Naive B cell (primary cell): ENCODE results near the gene SHISA6. TPM values are rescaled to one million over a fixed set of nuclear protein-coding genes. Genes with fewer than 3 reads are reported as not detected.
A peak's percentile ranks its signal among the peaks of the same experiment; 100 is the strongest.

Experiments
- ATAC-seq, 2 donors: fragments of 150-1000 bp; cut with Tn5 transposase; 2 replicates each; pipeline ENCODE4 v1.10.0; 2021; ENCODE audit warnings: low read depth in 2 of 2, mild to moderate bottlenecking in 2 of 2, moderate library complexity in 2 of 2
- DNase-seq: peaks from one replicate; pipeline ENCODE4 v3.0.0; 2022
- H3K27ac Mint-ChIP-seq, 6 donors: one replicate each; pipeline ENCODE4 v1.8.0; 2020 to 2022; ENCODE audit warnings: mild to moderate bottlenecking in 6 of 6, mixed read lengths in 6 of 6, moderate library complexity in 5 of 6, inconsistent platforms in 2 of 6
- H3K27me3 Mint-ChIP-seq, 3 donors: one replicate each; pipeline ENCODE4 v1.8.0; 2021 to 2022; ENCODE audit warnings: mixed read lengths in 3 of 3, mild to moderate bottlenecking in 1 of 3
- H3K36me3 Mint-ChIP-seq, 2 donors: one replicate each; pipeline ENCODE4 v1.8.0; 2020 to 2022; ENCODE audit warnings: mixed read lengths in 2 of 2, inconsistent platforms in 1 of 2, mild to moderate bottlenecking in 1 of 2
- H3K4me1 Mint-ChIP-seq, 3 donors: one replicate each; pipeline ENCODE4 v1.8.0; 2020 to 2022; ENCODE audit warnings: mixed read lengths in 3 of 3, inconsistent platforms in 1 of 3, mild to moderate bottlenecking in 1 of 3, moderate library complexity in 1 of 3
- H3K4me3 Mint-ChIP-seq, 8 donors: one replicate each; pipeline ENCODE4 v1.8.0; 2020 to 2022; ENCODE audit warnings: mild to moderate bottlenecking in 8 of 8, mixed read lengths in 8 of 8, moderate library complexity in 8 of 8, inconsistent platforms in 2 of 8
- H3K9me3 Mint-ChIP-seq, 7 donors: one replicate each; pipeline ENCODE4 v1.8.0; 2020 to 2022; ENCODE audit warnings: mixed read lengths in 7 of 7, mild to moderate bottlenecking in 5 of 7, inconsistent platforms in 2 of 7, moderate library complexity in 1 of 7
- polyA plus RNA-seq, 6 donors: library from polyadenylated mRNA; unstranded; fragments of 300-500 nt; fragmentation: Illumina TruSeq; gene quantifications; one replicate each; pipeline ENCODE4 v1.2.3, GENCODE V29; 2021; ENCODE audit warnings: low read depth in 6 of 6

The SHISA6 gene
- polyA plus RNA-seq, 6 donors from 2014 or later = not detected

DNA sequence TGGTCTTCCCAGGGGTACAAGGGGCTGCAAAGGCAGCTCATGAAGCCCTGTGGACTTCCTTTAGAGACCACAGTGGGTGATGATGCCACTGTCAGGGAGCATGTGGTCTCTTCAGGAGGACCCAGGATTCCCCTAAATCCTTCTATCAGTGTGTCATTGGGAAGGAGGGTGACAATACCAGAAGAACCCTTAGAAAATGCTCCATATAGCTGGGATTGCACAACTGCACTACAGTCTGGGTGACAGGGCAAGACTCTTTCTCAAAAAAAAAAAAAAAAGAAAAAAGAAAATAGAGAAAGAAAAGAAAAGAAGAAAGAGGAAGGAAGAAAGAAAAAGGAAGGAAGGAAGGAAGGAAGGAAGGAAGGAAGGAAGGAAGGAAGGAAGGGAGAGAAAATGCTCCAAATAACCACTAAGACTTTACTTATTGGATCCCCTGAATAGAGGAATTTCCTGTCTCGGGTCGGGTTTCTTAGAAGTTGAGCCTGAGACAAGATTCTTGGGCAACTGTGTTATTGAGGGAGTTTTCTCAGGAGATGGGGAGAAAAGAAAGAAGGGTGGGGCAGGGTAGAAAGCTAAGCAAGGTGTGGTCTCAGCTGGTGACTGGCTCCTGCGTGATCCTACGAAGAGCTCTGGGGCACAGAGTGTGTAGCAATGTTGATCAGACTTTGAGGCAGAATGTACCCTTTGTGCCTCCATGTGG, 274.1 kb downstream of the SHISA6 start:
- ATAC-seq = no peak
- H3K4me1 Mint-ChIP-seq = no peaks in the 10 kb centered on the region

DNA sequence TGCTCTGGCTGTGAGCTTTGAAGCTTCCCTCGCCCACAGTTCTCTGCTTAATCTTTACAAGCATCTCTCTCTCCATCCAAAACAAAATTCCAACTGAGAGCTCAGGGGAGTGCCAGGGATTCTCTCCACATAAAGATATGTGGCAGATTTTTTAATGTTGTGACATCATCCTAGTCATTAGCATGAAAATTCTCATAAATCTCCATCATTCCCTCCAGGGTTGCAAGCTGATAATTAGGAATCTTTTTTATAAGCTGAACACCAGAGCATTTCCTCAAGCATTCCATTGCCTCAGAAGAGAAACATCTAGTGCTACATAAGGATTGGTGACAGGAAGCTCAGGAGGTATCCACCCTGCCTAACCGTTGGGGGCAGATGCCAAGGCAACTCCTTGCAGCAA, 274.9 kb downstream of the SHISA6 start:
- Mint-ChIP-seq H3K36me3 (no peaks in the 10 kb centered on the region), H3K9me3 (peaks cover 0 to 3% (median 3%) of the 10 kb centered on the region in 7 donors), H3K27ac (no peak overlapping the region), H3K4me1 (no peaks in the 10 kb centered on the region), H3K4me3 (no peak overlapping the region), H3K27me3 (no peaks in the 10 kb centered on the region)
- DNase-seq = no peak
- no peak for ATAC-seq

More for the DNA sequence above, 274.1 kb downstream of the SHISA6 start:
- DNase-seq = no peak
- no peaks in the 10 kb centered on the region for H3K27me3 Mint-ChIP-seq
- H3K27ac Mint-ChIP-seq = no peak overlapping the region
- H3K9me3 Mint-ChIP-seq = peaks cover 0 to 3% (median 3%) of the 10 kb centered on the region in 7 donors
- H3K36me3 Mint-ChIP-seq = no peaks in the 10 kb centered on the region
- H3K4me3 Mint-ChIP-seq = no peak overlapping the region

- Mint-ChIP-seq H3K27me3 (peaks cover 0 to 8% (median 0%) of the 10 kb centered on the region in 3 donors), H3K9me3 (peaks cover 1 to 21% (median 7%) of the 10 kb centered on the region in 7 donors), H3K36me3 (peaks cover 4 to 5% of the 10 kb centered on the region in 2 donors), H3K27ac (no peak overlapping the region), H3K4me1 (no peaks in the 10 kb centered on the region), H3K4me3 (no peak overlapping the region)
- ATAC-seq = no peak
- no peak for DNase-seq
Observed at GRCh38 chr17:11535231-11535630, 294.2 kb downstream of the SHISA6 start.

DNA sequence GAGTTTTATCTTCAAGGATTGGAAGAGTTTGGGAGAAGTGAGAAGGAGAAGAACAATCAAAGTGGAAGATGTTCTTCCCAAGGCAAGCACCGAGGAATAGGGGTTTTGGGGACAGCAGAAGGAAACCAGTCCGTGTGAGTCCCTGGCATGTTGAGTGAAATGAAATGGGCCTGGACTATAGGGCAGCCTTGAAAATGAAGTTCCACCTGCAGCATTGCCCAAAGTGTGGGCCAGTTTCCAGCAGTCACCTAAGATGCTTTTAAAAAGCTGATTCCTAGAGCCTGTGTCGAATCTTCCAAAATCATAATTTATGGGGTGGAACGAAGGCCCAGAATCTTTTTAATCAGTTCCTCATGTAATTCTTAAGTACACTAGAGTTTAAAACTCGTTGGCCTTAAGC, 297.4 kb downstream of the SHISA6 start:
- Mint-ChIP-seq H3K4me3 (no peak overlapping the region), H3K27ac (no peak overlapping the region), H3K27me3 (peaks cover 0 to 8% (median 0%) of the 10 kb centered on the region in 3 donors), H3K4me1 (no peaks in the 10 kb centered on the region), H3K9me3 (peaks cover 6 to 45% (median 10%) of the 10 kb centered on the region in 7 donors), H3K36me3 (peaks cover 4 to 6% of the 10 kb centered on the region in 2 donors)
- DNase-seq = no peak
- no peak for ATAC-seq

DNA sequence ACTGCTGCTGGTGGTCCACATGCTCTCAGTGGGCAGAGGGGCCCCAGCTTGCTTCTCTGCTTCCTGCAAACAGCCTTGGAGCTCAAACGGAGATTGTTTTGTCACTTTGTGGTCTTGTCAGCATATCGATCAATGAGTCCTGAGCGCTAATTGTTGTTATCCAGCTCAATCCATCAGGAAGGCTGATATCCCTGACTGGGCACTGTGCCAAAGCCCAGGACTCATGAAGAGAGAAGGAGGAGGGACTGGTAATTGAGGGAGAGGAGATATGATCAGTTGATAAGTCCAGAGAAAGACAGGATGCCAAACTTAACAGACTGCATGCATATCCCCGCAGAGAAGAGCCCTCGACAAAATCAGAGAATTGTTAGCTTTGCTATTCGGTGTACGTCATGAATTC, 298.6 kb downstream of the SHISA6 start:
- ATAC-seq = no peak

GRCh38 chr17:11545002-11545401, 304.0 kb downstream of the SHISA6 start:
- DNase-seq = no peak
- Mint-ChIP-seq H3K27me3 (peaks cover 0 to 2% (median 0%) of the 10 kb centered on the region in 3 donors), H3K9me3 (peaks cover 3 to 44% (median 9%) of the 10 kb centered on the region in 7 donors), H3K36me3 (peaks cover 0 to 3% of the 10 kb centered on the region in 2 donors), H3K27ac (no peak overlapping the region), H3K4me1 (no peaks in the 10 kb centered on the region), H3K4me3 (no peak overlapping the region)
- no peak for ATAC-seq

More for the DNA sequence above, 298.6 kb downstream of the SHISA6 start:
- Mint-ChIP-seq H3K27ac (peak overlapping the region in 1 of 6 donors; percentile 11), H3K4me3 (no peak overlapping the region), H3K4me1 (no peaks in the 10 kb centered on the region), H3K36me3 (peaks cover 4 to 6% of the 10 kb centered on the region in 2 donors), H3K27me3 (peaks cover 0 to 4% (median 0%) of the 10 kb centered on the region in 3 donors), H3K9me3 (peaks cover 3 to 50% (median 10%) of the 10 kb centered on the region in 7 donors)
- DNase-seq = no peak

GRCh38 chr17:11545696-11546095, 304.7 kb downstream of the SHISA6 start:
- H3K4me3 Mint-ChIP-seq = peak overlapping the region in 1 of 8 donors; percentile 37
- no peaks in the 10 kb centered on the region for H3K4me1 Mint-ChIP-seq
- peaks cover 4 to 37% (median 6%) of the 10 kb centered on the region in 7 donors for H3K9me3 Mint-ChIP-seq
- no peaks in the 10 kb centered on the region for H3K36me3 Mint-ChIP-seq
- no peak overlapping the region for H3K27ac Mint-ChIP-seq
- no peaks in the 10 kb centered on the region for H3K27me3 Mint-ChIP-seq
- no peak for ATAC-seq
- no peak for DNase-seq

- Mint-ChIP-seq H3K4me3 (no peak overlapping the region), H3K27me3 (no peaks in the 10 kb centered on the region), H3K9me3 (peaks cover 0 to 18% (median 7%) of the 10 kb centered on the region in 7 donors), H3K36me3 (no peaks in the 10 kb centered on the region), H3K27ac (no peak overlapping the region), H3K4me1 (no peaks in the 10 kb centered on the region)
- DNase-seq (no peak), ATAC-seq (no peak)
Observed at GRCh38 chr17:11547853-11548252, 306.8 kb downstream of the SHISA6 start.

DNA sequence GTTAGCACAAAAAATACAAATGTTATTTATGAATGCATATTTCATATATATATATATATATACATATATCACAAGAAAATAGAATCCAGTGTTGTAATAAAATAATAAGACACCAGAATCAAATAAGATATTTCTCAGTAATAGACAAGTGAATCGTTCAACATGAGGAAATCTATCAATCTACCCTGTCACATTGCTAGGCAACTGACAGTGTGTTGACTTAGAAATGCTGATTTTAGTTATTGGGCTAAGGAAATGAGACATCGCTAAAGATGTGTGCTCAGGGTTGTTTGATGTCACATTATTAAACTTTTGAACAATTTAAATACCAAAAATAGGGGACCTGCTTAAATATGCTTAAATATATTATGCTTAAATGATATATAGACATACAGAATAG, 307.4 kb downstream of the SHISA6 start:
- DNase-seq (no peak), ATAC-seq (no peak)
- Mint-ChIP-seq H3K36me3 (no peaks in the 10 kb centered on the region), H3K4me3 (no peak overlapping the region), H3K4me1 (no peaks in the 10 kb centered on the region), H3K27ac (no peak overlapping the region), H3K27me3 (no peaks in the 10 kb centered on the region), H3K9me3 (peaks cover 0 to 16% (median 7%) of the 10 kb centered on the region in 7 donors)

DNA sequence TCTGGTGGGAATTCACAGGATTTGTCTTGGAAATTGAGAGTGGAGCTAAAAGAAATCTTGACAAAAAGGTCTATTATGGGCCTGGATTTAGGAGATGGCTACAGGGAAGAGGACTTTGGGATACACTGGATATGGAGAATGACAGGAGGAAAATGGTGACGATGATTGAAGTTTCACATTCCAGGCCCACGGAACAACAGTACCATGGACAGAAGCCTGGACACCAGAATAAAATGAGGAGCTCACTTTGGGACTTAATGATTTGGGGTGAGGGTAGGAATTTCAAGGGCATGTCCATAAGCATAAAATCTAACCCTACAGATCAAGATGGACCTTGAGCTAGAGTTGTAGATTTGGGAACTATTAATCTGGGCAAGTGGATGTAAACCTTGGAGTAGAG, 309.4 kb downstream of the SHISA6 start:
- peaks cover 0 to 16% (median 5%) of the 10 kb centered on the region in 7 donors for H3K9me3 Mint-ChIP-seq
- no peaks in the 10 kb centered on the region for H3K36me3 Mint-ChIP-seq
- no peak for DNase-seq
- no peaks in the 10 kb centered on the region for H3K4me1 Mint-ChIP-seq
- H3K27ac Mint-ChIP-seq = no peak overlapping the region
- no peak for ATAC-seq
- no peak overlapping the region for H3K4me3 Mint-ChIP-seq
- no peaks in the 10 kb centered on the region for H3K27me3 Mint-ChIP-seq

DNA sequence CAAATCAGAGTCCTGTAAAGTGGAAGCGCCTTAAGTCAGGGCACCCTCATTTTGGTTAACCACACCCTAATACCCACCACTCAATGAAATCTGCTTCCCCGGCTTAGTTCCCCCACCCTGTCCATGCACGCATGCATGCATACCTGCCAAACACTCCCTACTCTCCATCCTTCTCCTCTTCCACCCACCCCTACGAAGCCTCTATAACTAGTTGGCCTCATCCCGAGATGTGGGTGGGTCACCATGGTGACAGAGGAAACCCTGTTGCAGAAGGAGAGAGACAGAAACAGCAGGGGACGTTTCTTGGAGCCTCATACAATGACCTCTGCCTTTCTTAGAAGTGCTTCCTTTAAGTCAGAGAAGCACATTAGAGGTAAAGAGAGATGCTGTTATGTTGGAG, 310.4 kb downstream of the SHISA6 start:
- Mint-ChIP-seq H3K36me3 (no peaks in the 10 kb centered on the region), H3K27me3 (no peaks in the 10 kb centered on the region), H3K4me3 (no peak overlapping the region), H3K9me3 (peaks cover under 1 to 16% (median 5%) of the 10 kb centered on the region in 7 donors), H3K4me1 (no peaks in the 10 kb centered on the region), H3K27ac (no peak overlapping the region)
- ATAC-seq = no peak
- DNase-seq = no peak

DNA sequence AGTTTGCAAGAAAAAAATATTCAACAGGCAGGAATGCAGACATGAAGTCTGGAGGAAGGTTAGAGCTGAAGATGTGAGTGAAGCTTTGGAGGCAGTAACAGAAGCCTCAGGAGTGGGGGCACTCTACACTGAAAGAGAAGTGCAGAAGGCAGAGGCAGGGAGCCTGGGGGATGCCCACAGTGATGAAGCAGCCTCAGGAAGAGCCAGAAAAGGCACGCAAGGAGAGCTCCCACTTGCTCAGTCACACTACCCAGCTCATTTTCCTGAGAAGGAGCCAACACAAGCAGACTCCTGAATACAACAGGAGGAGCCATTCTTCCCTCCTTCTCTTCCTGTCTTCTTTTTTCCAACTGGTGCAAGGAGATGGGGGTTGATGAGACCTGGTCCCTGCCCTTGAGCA, 312.1 kb downstream of the SHISA6 start:
- no peak for ATAC-seq
- Mint-ChIP-seq H3K9me3 (peaks cover 0 to 20% (median 5%) of the 10 kb centered on the region in 7 donors), H3K4me1 (no peaks in the 10 kb centered on the region), H3K4me3 (no peak overlapping the region), H3K36me3 (no peaks in the 10 kb centered on the region), H3K27ac (no peak overlapping the region), H3K27me3 (no peaks in the 10 kb centered on the region)
- DNase-seq = no peak

- no peak for DNase-seq
- H3K4me1 Mint-ChIP-seq = no peaks in the 10 kb centered on the region
- H3K9me3 Mint-ChIP-seq = peaks cover 0 to 20% (median 5%) of the 10 kb centered on the region in 7 donors
Observed at GRCh38 chr17:11554042-11554441, 313.0 kb downstream of the SHISA6 start.

DNA sequence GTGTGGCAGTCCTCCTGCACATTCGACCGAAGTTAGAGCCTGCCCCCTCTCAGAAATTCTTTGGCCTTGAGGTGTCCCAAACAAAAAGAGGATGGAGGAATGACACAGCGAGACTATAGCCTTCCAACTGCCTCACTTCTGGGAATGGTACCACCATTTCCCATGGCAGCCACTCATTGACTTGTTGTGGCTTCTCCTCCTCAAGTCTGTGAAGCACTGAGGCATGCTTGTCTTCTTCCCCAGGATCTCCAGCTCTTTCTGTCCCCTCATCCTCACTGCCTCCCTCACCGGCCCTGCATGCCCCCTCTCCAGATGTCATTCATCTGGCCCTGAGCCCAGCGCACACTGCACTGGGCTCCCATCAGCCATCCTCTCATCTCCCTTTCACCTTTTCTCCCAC, 313.5 kb downstream of the SHISA6 start:
- Mint-ChIP-seq H3K27ac (peak overlapping the region in 1 of 6 donors; percentile 28), H3K4me3 (no peak overlapping the region), H3K36me3 (no peaks in the 10 kb centered on the region), H3K27me3 (no peaks in the 10 kb centered on the region), H3K9me3 (peaks cover 0 to 20% (median 5%) of the 10 kb centered on the region in 7 donors), H3K4me1 (no peaks in the 10 kb centered on the region)
- DNase-seq = no peak
- no peak for ATAC-seq

More at GRCh38 chr17:11554042-11554441, 313.0 kb downstream of the SHISA6 start:
- no peak for ATAC-seq
- Mint-ChIP-seq H3K27ac (no peak overlapping the region), H3K4me3 (no peak overlapping the region), H3K27me3 (no peaks in the 10 kb centered on the region), H3K36me3 (no peaks in the 10 kb centered on the region)
